HG03097 (cell line): ENCODE data around the gene SLC7A5.
"Not testable (repeated sequence)": the region's sequence is repeated elsewhere in the genome, so short reads cannot be mapped to it uniquely, and the experiment has no call there.

Experiments used
- ATAC-seq: cut with Tn5 transposase; IDR thresholded peaks from one replicate; pipeline ENCODE4 v1.9.1; 2021; ENCODE audit not compliant: unreplicated experiment, low FRiP score

SLC7A5 gene

DNA sequence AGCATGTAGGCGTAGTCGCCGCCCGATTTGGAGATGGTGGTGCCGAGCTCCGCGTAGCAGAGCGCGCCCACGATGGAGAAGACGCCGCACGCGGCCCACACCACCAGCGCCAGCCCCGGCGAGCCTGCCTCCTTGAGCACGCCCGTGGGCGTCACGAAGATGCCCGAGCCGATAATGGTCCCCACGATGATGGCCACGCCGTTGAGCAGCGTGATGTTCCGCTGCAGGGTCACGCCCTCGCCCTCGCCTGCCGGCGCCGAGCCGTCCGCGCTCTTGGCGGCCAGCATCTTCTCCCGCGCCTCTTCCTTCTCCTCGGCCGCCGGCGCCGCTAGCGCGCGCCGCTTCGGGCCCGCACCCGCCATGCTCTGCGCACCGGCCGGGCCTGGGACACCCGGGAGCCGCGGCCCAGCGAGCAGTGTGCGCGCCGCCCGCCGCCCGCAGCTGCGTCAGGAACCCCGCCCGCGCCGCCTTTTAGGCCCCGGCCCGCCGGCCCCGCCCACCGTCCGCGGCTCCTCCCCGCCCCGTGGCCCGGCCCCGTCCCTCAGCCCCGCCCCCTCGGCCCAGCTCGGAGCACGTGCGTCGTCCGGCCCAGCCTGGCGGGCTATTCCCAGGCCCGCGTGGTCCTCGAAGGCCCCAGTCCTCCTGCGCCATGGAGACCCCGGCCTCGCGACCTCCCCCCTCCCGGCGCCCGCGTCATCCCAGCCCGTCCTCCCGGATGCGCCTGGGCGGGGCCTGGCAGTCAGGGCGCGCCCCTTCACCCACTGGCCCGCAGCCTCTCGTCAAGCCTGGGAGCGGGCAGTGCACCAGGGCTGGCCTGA is at the start of gene SLC7A5:
Gene SLC7A5, minus strand, starts transcription at position 447 of the 818 bp plus-strand sequence. Its CDS starts 85 bp downstream, at position 362.
- peak; percentile 66 for ATAC-seq

DNA sequence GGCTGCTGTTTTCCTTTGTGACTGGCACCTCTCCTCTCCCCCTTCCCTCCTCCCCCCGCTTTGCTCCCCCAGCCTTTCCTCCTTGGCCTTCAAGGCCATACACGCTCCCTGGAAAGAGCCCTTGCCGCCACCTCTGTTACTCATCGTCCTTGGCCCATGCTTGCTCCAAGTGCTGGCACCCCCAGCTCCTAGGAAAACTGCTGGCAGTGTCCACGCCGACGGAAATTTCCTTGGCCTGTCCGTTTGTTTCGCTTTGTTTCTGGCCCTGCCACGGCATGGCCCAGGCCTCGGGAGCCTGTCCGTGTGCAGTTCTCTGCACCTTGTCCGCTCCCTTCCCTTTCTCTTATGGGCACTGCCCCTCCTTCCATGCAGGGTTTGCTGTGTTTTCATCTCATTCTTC is 49.0 kb upstream of the SLC7A5 start:
- no peak for ATAC-seq

DNA sequence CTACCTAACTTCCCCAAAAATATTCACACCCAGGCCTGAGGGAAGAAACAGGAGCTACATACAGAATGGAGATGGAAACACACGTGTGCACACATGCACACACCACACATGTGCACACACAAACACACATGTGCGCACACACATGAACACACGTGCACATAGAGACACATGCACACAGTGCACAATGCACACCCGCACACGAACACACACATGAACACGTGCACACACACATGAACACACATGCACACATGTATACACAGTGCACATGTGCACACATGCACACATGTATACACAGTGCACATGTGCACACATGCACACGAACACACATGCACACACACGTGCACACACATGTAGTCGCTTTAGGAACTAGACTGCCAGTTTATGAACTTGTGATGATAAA is 48.2 kb upstream of the SLC7A5 start:
- no peak for ATAC-seq

DNA sequence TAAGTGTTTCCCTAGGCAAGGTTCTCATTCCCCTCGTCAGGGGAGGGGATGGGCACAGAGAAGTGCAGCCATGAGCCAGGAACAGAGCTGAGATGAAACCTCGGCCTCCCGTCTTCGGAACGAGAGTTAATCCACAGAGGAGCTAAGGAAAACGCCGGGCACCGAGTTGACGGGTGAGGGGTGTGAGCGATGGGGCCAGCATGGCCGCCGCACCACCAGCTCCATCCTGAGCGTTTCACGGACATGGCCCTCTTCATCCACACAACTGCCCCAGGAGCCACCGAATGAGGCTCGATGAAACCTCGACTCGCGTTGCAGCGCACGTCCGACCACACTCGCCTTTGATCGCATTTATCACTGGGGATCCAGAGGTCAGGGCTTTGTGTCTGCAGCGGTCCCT is 45.5 kb upstream of the SLC7A5 start:
- no peak for ATAC-seq

DNA sequence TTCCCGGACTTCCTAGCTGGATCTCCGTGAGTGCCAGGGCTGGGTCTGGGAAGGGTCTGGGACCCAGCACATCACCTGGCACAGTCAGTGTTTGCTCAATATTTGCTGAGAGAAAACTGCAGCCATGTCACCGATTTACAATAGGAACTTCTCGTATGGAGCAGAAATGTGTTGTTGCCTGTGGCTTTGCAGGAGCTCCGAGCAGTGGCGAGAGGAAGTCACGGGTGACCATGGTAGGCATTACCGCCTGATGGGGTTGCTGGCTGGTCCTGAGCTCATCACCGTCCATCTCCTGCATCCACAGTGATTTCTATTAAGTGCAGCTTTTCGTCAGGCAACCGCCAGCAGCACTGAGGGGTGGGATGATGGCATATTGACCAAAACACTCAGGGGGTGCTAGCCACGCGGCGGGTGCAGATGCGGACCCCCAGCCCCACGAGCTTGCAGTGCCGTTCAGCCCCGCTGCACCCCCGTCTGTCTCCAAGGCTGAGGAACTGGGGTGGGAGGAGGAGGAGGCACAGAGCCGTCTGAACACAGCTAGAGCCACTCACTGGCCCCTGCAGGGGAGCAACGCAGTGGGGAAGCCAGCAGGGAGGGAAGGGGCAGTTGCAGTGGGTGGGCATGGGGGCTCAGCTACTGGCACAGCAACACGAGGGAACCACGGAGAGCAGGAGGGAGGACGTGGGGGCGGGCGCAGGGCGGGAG is 44.9 kb upstream of the SLC7A5 start:
- not testable (repeated sequence) for ATAC-seq

DNA sequence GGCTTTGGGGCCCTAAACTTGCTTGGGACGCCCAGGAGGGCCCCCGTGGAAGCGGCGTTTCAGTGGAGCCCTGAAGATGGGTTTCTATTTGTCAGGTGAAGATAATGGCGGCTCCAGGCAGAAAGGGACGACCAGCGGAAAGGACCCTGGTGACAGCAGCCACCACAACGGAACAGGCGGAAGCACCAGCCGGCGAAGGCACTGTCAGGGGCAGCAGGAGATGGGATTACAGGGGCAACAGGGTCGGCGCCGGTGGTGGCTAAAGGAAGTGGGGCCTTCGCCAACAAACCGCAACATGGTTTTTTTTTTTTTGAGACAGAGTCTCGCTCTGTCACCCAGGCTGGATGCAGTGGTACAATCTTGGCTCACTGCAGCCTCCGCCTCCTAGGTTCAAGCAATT is 43.4 kb upstream of the SLC7A5 start:
- not testable (repeated sequence) for ATAC-seq

DNA sequence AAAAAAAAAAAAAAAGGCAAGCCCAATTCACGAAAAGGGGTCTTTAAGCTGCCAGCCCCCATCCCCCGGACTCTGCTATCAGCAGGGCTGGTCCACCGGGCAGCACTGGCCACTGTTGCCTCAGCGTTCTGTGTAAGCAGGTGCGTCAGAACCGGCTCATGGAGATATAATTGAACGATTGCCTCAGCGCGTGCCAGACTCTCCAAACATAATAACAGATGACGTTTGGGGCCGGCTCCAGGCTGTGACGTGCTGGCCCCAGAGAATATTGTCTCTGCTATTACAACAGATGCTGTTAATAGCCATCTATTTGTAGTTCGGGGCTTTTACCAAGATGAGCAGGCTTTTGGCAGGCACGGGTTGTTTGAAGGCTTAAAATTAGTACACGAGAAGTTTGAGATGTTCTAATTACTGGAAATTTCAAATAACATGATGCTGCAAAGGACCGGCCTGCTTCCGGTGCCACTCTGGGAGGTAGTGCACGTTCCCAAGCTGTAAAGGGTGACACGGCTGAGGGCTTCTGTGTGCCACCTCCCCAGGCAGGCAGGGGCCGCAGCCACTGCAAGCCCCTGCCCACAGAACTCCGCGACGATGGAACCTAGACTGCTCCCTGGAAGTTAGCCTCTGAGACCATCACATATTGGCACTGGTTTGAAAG is 41.9 kb upstream of the SLC7A5 start:
- not testable (repeated sequence) for ATAC-seq

DNA sequence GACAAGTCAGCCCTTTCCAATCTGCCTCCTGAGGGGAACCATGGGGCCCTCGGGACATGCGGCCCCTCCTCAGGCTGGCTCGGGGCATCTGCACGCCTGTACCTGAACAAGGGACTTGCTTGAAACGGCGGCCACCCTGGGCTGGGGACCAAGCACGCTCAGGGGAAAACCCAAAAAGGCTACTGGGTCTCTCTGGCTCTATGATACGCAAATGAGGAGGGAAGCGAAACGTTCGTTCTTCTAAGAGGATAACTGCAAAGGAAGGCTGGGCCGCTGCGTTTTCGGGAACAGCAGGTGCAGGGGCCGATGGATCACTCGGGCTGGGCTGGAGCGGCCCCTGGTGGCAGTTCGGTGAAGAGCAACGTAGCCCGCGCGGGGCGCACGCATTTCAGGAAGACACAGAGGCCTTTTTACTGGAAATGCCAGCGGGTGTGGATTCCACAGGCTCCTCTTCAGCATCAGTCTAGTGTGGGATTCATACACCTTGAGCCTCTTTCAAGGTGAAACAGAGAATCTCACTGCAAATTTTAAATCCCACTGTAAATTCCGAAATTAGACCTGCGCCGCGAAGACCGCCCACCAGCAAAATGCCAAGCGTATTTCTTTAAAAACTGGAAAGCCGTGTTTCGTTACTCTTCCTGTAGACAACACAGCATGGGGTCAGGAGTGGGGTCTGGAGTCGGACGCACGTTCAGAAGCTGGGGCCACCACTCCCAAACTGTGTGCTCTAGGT is 40.1 kb upstream of the SLC7A5 start:
- ATAC-seq = not testable (repeated sequence)

DNA sequence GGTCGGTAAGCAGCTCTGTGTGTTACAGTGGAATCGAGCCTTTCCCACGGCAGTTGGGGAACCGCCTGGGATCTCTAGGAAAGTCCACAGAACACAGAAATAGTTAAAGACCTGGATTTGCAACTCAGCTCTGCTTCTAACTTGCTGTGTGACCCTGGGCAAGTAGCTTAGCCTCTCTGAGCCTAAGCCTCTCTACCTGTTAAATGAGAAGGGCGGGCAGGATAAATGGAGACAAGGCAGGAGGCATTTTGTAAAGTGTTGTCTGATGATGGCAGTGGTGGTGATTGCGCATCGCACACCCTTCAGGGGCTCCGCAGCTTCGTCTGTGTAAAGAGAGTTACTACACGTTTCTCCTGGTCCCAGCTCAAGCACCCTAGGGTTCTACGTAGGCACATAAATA is 38.8 kb upstream of the SLC7A5 start:
- not testable (repeated sequence) for ATAC-seq

DNA sequence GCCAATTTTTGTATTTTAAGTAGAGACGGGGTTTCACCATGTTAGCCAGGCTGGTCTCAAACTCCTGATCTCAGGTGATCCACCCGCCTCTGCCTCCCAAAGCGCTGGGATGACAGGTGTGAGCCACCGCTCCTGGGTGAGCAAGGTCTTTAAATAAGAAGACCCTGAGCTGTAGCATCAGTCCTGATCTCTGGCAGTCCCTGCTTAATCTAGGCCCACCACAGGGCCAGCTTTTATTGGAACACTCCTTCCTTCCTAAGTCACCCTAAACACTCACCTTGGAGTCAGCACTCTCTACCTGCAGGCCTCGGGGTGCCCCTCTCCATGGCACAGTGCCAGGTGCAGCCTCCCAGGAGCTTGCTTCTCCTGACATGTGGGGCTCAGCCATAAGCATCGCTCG is 36.2 kb upstream of the SLC7A5 start:
- not testable (repeated sequence) for ATAC-seq

DNA sequence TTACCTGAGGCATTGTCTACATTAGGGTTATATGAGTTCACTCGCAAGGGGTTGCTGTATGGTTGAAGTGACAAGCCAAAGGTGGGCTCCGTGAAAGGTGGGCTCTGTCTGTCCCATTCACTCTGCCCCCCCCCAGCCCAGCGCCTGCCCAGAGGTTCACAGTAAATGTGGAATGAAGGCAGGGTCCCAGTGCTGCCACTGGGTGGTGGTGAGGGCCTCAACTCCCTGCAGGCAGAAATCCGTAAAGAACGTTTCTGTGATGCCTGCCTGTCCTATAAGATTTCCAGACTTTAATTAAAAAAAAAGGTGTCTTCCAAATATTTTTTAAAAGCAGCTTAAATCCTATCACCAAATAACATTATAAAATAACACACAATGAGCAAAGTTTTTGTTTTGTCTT is 35.7 kb upstream of the SLC7A5 start:
- ATAC-seq = not testable (repeated sequence)

DNA sequence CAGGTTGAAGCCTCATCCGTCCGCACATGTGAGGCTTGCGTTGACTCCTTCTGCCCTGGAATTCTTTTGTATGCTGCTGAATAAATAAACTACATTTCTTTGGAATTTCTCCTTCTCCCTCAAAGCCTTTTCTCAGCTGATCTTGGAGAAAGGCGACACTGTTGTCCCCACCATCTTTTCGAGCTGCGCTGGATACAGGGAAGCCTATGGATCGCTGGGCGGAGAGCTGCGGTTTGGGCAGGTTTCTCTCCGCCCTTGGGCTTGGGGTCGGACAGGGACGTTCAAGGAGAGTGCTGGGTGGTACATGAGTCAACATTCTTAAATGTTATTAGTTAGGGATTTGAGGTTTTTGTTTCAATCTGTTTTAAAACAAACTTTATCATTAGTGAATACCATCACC is 31.2 kb upstream of the SLC7A5 start:
- ATAC-seq = not testable (repeated sequence)

DNA sequence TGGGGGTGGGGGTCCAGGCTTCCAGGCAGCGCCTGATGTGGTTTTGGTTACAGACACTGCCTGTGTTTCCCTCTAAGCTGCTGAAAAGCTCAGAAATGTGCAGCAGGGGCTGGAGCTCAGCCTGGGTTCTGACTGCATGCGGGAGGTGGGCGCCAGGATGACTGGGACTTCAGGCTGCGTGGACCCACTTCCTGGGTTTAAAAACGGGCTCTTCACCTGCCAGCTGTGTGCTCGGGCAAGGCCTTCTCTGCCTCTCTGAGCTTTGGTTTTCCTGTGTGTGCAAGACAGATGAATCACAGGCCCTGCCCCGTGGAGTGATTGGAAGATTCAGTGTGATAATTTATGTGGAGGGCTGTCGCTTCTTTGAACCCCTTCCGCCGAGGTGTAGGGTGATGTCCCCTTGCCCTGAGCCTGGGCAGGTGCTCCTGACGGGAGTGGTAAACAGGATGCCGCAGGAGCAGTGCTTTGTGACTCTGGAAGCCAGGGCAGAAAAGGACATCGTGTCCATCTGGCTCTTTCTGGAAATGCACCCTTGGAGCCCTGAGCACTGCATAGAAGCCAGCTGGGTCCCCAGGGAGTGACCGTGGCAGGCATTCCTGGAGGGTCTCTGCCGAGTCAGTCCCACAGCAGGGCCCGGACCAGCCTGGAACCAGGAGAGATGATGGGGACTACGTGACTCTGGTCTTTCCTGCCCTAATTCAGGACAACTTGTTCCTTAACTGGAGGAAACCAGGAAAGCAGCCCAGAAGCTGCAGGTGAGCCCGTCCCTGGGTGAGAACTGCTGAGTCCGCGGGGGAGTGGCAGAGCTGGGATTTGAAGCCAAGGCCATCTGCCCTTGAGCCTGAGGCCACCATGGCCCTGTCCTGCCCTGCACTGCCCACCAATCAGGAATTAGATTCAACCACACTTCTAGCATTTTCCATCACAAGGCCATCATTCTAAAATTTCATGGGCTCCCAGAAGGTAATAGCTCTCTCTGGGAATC is 28.5 kb upstream of the SLC7A5 start:
- ATAC-seq = no peak

DNA sequence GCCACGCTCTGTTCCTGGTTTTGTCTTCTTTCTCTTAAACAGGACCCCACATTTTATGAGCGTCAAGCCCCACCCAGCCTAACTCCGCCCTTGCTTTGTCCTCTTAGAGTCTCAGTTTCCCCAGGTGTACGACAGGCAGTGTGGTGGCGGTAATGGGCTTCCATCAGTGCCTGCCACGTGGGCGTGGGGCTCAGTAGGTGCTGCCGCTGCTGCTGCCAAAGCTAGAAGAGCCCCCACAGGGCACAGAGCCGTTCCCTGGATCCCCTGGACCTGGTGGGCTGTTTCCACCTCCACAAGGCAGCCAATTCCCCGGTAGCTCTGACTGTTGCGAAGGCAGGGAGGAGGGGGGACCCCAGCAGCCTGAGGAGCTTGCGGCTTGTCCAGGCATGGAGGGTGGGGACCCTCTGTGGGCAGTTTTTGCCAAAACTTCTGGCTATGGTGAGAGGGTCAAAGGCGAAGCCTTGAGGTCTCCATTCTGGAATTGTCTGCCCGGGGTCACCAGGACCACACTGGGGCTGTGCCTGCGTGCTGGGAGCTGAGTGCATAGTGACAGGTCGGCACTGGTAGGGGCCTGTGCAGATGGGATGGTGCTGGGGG is 27.7 kb upstream of the SLC7A5 start:
- ATAC-seq = not testable (repeated sequence)

DNA sequence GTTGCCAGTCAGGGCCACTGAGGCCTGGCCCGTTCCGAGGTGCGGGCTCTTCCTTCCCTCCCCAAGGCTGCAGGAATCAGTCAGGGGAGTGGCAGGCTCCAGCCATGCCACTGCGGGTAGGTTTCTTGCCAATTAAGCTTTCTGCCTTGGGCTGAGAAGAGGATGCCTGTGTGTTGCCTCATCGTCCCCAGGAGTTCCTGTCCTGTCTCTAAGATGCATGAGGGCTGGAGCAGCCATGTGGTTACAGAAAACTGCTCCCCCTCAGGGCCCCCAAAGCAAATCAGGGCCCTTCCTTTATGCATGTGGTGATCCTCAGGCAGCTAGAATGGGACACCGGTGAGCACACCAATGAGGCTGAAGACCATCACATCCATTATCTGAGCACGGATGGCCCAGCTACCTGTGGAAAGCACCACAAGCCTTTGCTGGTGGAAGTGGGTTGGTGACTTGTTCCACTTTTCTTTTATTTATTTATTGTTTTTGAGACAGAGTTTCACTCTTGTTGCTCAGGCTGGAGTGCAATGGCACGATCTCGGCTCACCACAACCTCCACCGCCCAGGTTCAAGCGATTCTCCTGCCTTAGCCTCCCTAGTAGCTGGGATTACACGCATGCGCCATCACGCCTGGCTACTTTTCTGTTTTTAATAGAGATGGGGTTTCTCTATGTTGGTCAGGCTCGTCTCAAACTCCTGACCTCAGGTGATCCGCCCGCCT is 27.0 kb upstream of the SLC7A5 start:
- ATAC-seq = not testable (repeated sequence)

DNA sequence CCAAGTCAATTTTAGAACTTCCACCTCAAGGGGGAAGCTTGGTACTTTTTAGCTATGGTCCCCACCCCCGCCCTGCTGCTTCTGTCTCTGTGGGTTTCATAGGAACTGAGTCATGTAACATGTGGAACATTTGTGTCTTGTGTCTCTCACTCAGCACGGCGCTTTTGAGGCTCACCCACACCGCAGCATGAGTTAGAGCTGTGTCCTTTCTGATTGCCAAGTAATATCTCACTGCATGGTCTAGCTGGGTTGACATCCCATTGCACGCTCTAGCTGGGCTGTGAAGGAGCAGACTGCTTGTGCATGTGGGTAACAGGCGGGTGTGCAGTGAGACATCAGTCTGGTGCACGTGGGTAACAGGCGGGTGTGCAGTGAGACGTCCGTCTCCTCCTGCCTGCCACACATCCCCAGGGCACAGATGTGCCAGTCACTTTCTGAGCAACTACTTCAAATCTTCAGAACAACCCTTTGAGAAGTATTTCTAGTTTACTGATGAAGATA is 26.4 kb upstream of the SLC7A5 start:
- ATAC-seq = no peak

DNA sequence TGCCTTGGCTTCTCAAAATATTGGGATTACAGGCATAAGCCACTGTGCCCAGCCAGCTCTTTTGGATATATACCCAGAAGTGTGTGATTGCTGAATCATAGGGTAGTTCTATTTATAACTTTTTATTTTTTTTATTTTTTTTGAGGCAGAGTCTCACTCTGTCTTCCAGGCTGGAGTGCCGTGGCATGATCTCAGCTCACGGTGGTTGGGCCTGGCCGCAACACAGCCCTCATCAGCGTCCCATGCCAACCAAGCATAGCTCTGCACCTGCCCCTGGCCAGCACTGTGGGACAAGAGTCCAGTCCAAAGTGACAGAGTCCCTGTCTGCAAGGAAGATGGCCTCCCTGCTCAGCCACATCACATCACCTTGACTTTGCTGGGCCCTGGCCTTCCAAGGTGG is 24.7 kb upstream of the SLC7A5 start:
- not testable (repeated sequence) for ATAC-seq

DNA sequence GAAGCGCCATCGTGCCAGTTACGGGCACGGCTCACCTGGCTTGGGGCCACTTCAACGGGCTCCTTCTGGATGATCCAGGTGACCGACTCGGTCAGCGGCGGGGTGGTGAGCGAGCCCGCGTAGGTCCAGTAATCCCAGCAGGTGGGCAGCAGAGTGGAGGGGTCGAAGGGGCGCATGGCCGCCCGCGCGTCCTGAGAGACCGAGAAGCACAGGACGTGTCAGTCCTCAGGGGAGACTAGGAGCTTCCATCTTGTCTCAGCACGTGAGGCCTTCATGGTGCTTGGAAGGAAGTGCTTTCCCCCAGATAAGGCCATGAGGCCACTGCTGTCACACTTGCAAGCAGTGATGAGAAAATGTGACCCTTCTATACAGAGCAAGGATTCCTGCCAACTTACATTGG is 22.5 kb upstream of the SLC7A5 start:
- ATAC-seq = no peak
